Endothelial cell of umbilical vein (primary cell): ENCODE data around the gene SCAANT1. TPM values are rescaled to one million over a fixed set of nuclear protein-coding genes. Genes with fewer than 3 reads are reported as not detected.

Experiments used
- BruUV-seq: library from RNA; stranded (reverse); fragments of 400-500 nt; replicated peaks from 2 replicates; lab custom pipeline; 2021; lab: Mats Ljungman, UMichigan
- CTCF ChIA-PET: fragments of 300-600, 350-600 bp; sonication (Branson Sonifier 250); formaldehyde crosslinking; loops from one replicate; lab custom pipeline; 2021; ENCODE audit warnings: antibody characterized with exemption, inconsistent platforms; lab: Charles Lee
- POLR2A ChIA-PET: fragments of 300-600, 350-600 bp; sonication (Branson Sonifier 250); formaldehyde crosslinking; loops from one replicate; lab custom pipeline; 2021; ENCODE audit warnings: antibody characterized with exemption, inconsistent platforms; lab: Charles Lee
- DNase-seq: peaks from one replicate; pipeline ENCODE4 v3.0.0-alpha.2; 2011; ENCODE audit warnings: low read depth, low spot score
- FAIRE-seq: peaks from 2 replicates; lab custom pipeline; 2011; peaks lifted over from hg19 to GRCh38; lab: Jason Lieb, UNC
- H2AFZ ChIP-seq: 2 replicates; pipeline ENCODE4 v1.6.0; 2012; ENCODE audit warnings: low read depth, low read length, control low read depth, inconsistent platforms
- H3K27ac ChIP-seq: 2 replicates; pipeline ENCODE4 v1.5.1; 2011; ENCODE audit warnings: low read depth, mild to moderate bottlenecking, control low read depth, low read length, moderate library complexity; ENCODE audit not compliant: insufficient read depth
- H3K27me3 ChIP-seq, 2 experiments: 2 replicates each; pipeline versions ENCODE4 v1.6.0 to v1.6.1; 2011; ENCODE audit warnings: low read length in 2 of 2, mixed read lengths in 1 of 2; ENCODE audit not compliant: control insufficient read depth in 2 of 2, insufficient read depth in 2 of 2
- H3K36me3 ChIP-seq, 2 experiments: 2 replicates in 1 of 2; 3 replicates in 1 of 2; pipeline ENCODE4 v1.5.1; 2011; ENCODE audit warnings: low read length in 2 of 2, mild to moderate bottlenecking in 1 of 2, moderate library complexity in 1 of 2; ENCODE audit not compliant: control insufficient read depth in 2 of 2, insufficient read depth in 2 of 2; ENCODE audit errors: extremely low read depth in 1 of 2
- H3K4me1 ChIP-seq: 3 replicates; pipeline ENCODE4 v1.5.1; 2011; ENCODE audit warnings: mild to moderate bottlenecking, low read length; ENCODE audit not compliant: control insufficient read depth, insufficient read depth; ENCODE audit errors: extremely low read depth
- H3K4me2 ChIP-seq: 2 replicates; pipeline ENCODE4 v1.6.1; 2011; ENCODE audit warnings: low read length, control low read depth, mixed read lengths; ENCODE audit not compliant: insufficient read depth
- H3K4me3 ChIP-seq, 3 experiments: fragments of 200-600 bp in 1 of 3; sonication (generic), shearing (Covaris generic) in 1 of 3; replicated peaks in 1 of 3; 2 replicates each; pipeline ENCODE4 v1.5.1; 2011 to 2016; ENCODE audit warnings: control low read depth in 3 of 3, low read length in 3 of 3, mild to moderate bottlenecking in 2 of 3, inconsistent platforms in 1 of 3, low read depth in 1 of 3, moderate library complexity in 1 of 3; ENCODE audit not compliant: insufficient read depth in 1 of 3
- H3K79me2 ChIP-seq: 2 replicates; pipeline ENCODE4 v1.6.0; 2012; ENCODE audit warnings: low read length, inconsistent platforms; ENCODE audit not compliant: control insufficient read depth, insufficient read depth
- H3K9ac ChIP-seq: replicated peaks from 2 replicates; pipeline ENCODE3; 2011; ENCODE audit warnings: low read length, control low read depth; ENCODE audit not compliant: insufficient read depth; ENCODE audit errors: extremely low read depth
- H3K9me1 ChIP-seq: replicated peaks from 3 replicates; pipeline ENCODE4 v1.6.0; 2011; ENCODE audit warnings: mild to moderate bottlenecking, low read length; ENCODE audit not compliant: control insufficient read depth, insufficient read depth; ENCODE audit errors: extremely low read depth
- H3K9me3 ChIP-seq: replicated peaks from 2 replicates; pipeline ENCODE4 v1.5.1; 2012; ENCODE audit warnings: low read length, inconsistent platforms; ENCODE audit not compliant: control insufficient read depth, insufficient read depth
- H4K20me1 ChIP-seq: replicated peaks from 2 replicates; pipeline ENCODE3; 2011; ENCODE audit warnings: mild to moderate bottlenecking, low read length; ENCODE audit not compliant: control insufficient read depth, insufficient read depth; ENCODE audit errors: extremely low read depth
- FOS ChIP-seq: IDR thresholded peaks from 2 replicates; pipeline ENCODE4 v1.6.1; 2011; ENCODE audit warnings: mild to moderate bottlenecking, low read length, moderate library complexity, borderline replicate concordance; ENCODE audit not compliant: insufficient read depth
- GATA2 ChIP-seq: IDR thresholded peaks from 2 replicates; pipeline ENCODE4 v1.7.0; 2011; ENCODE audit warnings: low read depth, mild to moderate bottlenecking, moderate library complexity, mixed read lengths, low read length; ENCODE audit not compliant: insufficient read length, insufficient read depth
- JUN ChIP-seq: IDR thresholded peaks from 2 replicates; pipeline ENCODE4 v1.6.1; 2011; ENCODE audit warnings: borderline replicate concordance, low read depth; ENCODE audit not compliant: insufficient read length, insufficient read depth
- MYC ChIP-seq: IDR thresholded peaks from one replicate; pipeline ENCODE4 v1.6.1; 2011; ENCODE audit warnings: mild to moderate bottlenecking, low read depth, low read length
- POLR2A ChIP-seq: IDR thresholded peaks from 2 replicates; pipeline ENCODE4 v1.6.1; 2012; ENCODE audit warnings: low read depth, mild to moderate bottlenecking, control low read depth, low read length
- dilution Hi-C: fragments of 300-500 bp; cut with MboI; formaldehyde crosslinking; loops from one replicate; pipeline ENCODE4 v1.15.0; 2019; ENCODE audit warnings: low sequenced_read_pairs; ENCODE audit not compliant: extremely low pct_ligation_motif_present
- intact Hi-C: fragments of 100-400 bp; cut with micrococcal nuclease; formaldehyde crosslinking; loops from one replicate; pipeline ENCODE4 v1.10.0; 2022
- polyA plus RNA-seq, 4 experiments: library from polyadenylated mRNA; depleted of rRNA in 3 of 4; stranded (reverse) in 3 of 4; unstranded in 1 of 4; fragments of >200 nt; gene quantifications; 2 replicates each; pipeline versions ENCODE4 v1.2.1 to v1.2.3, GENCODE V29; 2011 to 2012; ENCODE audit warnings: missing spikeins in 1 of 4
- total RNA-seq: library from RNA; stranded (reverse); gene quantifications from 2 replicates; pipeline ENCODE4 v1.2.3, GENCODE V29; 2021
- TF ChIP-seq, protein P1 (sequence below), 2 donors: IDR thresholded peaks; 1 replicate in 1 of 2; 2 replicates in 1 of 2; pipeline ENCODE4 v1.5.1; 2011; ENCODE audit warnings: low read length in 2 of 2, mild to moderate bottlenecking in 2 of 2, moderate library complexity in 2 of 2, control low read depth in 1 of 2, inconsistent platforms in 1 of 2, low read depth in 1 of 2; ENCODE audit not compliant: insufficient read depth in 1 of 2; ENCODE audit errors: extremely low read depth in 1 of 2
- TF ChIP-seq, protein P2 (sequence below): IDR thresholded peaks from 2 replicates; pipeline ENCODE4 v1.6.1; 2011; ENCODE audit not compliant: insufficient read depth, insufficient read length

SCAANT1 gene
- total and polyA plus RNA-seq, 2 donors (not counting 3 experiments of a cell fraction or from before 2014, with no cell fraction given): not detected

DNA sequence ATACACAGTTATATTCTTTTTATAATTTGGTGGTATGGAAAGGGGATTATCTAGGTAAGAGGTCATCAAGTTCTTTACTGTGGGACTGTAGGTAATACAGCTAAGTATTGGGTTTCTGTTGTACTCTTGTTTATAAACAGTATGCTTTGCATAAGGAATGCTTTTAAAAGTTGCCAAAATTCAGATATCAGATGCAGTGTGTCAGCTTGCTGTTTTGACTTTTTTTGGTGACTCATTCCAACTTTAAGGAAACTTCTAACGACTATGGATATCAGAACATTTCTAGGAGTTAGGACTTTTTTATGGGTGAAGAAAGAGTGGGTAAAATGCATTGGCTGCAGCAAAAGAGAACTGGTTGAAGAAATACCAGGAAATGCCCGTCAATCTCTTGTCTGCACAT is 2.8 kb downstream of the SCAANT1 start:
- ChIA-PET POLR2A (no interaction called here), CTCF (no interaction called here)
- H3K4me3 ChIP-seq: no peak overlapping the region
- no peaks in the 10 kb centered on the region for H3K27me3 ChIP-seq
- no peak for TF ChIP-seq MYC
- TF ChIP-seq, protein P1, sequence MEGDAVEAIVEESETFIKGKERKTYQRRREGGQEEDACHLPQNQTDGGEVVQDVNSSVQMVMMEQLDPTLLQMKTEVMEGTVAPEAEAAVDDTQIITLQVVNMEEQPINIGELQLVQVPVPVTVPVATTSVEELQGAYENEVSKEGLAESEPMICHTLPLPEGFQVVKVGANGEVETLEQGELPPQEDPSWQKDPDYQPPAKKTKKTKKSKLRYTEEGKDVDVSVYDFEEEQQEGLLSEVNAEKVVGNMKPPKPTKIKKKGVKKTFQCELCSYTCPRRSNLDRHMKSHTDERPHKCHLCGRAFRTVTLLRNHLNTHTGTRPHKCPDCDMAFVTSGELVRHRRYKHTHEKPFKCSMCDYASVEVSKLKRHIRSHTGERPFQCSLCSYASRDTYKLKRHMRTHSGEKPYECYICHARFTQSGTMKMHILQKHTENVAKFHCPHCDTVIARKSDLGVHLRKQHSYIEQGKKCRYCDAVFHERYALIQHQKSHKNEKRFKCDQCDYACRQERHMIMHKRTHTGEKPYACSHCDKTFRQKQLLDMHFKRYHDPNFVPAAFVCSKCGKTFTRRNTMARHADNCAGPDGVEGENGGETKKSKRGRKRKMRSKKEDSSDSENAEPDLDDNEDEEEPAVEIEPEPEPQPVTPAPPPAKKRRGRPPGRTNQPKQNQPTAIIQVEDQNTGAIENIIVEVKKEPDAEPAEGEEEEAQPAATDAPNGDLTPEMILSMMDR (IDR thresholded peaks at IDR 0.05; ENCODE audit: extremely low read depth in 1 of 2, insufficient read depth in 1 of 2, low read depth in 1 of 2, low read length in 2 of 2): no peak
- TF ChIP-seq GATA2: no peak
- TF ChIP-seq FOS: peak; percentile 44
- TF ChIP-seq, protein P2, sequence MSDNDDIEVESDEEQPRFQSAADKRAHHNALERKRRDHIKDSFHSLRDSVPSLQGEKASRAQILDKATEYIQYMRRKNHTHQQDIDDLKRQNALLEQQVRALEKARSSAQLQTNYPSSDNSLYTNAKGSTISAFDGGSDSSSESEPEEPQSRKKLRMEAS: no peak
- BruUV-seq: no TSS peak
- no peak overlapping the region for H3K4me2 ChIP-seq
- H4K20me1 ChIP-seq: no peaks in the 10 kb centered on the region
- no peaks in the 10 kb centered on the region for H3K9me3 ChIP-seq
- H3K4me1 ChIP-seq: peaks cover 24% of the 10 kb centered on the region
- no peaks in the 10 kb centered on the region for H3K36me3 ChIP-seq
- intact Hi-C loops (no loop called here), dilution Hi-C loops (no loop called here)
- FAIRE-seq: no peak
- DNase-seq: no peak
- H3K9me1 ChIP-seq: no peaks in the 10 kb centered on the region
- H3K27ac ChIP-seq: no peak overlapping the region
- H2AFZ ChIP-seq: no peak overlapping the region
- H3K79me2 ChIP-seq: peaks cover 15% of the 10 kb centered on the region
- no peak overlapping the region for H3K9ac ChIP-seq

- Histone ChIP-seq H3K4me2 (no peak overlapping the region), H2AFZ (no peak overlapping the region), H4K20me1 (no peaks in the 10 kb centered on the region), H3K9me3 (no peaks in the 10 kb centered on the region), H3K27ac (no peak overlapping the region), H3K79me2 (peaks cover 11% of the 10 kb centered on the region), H3K9ac (no peak overlapping the region), H3K4me1 (peaks cover 21% of the 10 kb centered on the region), H3K9me1 (no peaks in the 10 kb centered on the region), H3K36me3 (no peaks in the 10 kb centered on the region), H3K27me3 (no peaks in the 10 kb centered on the region), H3K4me3 (no peak overlapping the region)
- intact Hi-C loops: no loop called here
- dilution Hi-C loops: no loop called here
- no TSS peak for BruUV-seq
- DNase-seq (no peak), FAIRE-seq (no peak)
- ChIA-PET POLR2A (no interaction called here), CTCF (no interaction called here)
- TF ChIP-seq, protein P1 (IDR thresholded peaks at IDR 0.05; ENCODE audit: extremely low read depth in 1 of 2, insufficient read depth in 1 of 2, low read depth in 1 of 2, low read length in 2 of 2): no peak
- TF ChIP-seq JUN (no peak), FOS (no peak), MYC (no peak), GATA2 (no peak), POLR2A (no peak)
Measured at GRCh38 chr3:63908776-63909175, 3.4 kb downstream of the SCAANT1 start.
